Measurements from ENCODE around the gene SHC2.
A peak's percentile ranks its signal among the peaks of the same experiment; 100 is the strongest.
"Not testable (repeated sequence)": the region's sequence is repeated elsewhere in the genome, so short reads cannot be mapped to it uniquely, and the experiment has no call there.

The SHC2 gene

GRCh38 chr19:389255-389934 is 71.4 kb downstream of the SHC2 start:
- DNase-seq (ENCODE audit: low spot score), result no peak

- no peak for DNase-seq (ENCODE audit: low spot score)
Measured at GRCh38 chr19:388691-389090, 72.1 kb downstream of the SHC2 start.

- DNase-seq (ENCODE audit: low spot score), result no peak
Measured at GRCh38 chr19:387777-388176, 73.1 kb downstream of the SHC2 start.

- DNase-seq (ENCODE audit: low spot score), result not testable (repeated sequence)
Measured at GRCh38 chr19:386632-387301, 74.1 kb downstream of the SHC2 start.

- not testable (repeated sequence) for DNase-seq (ENCODE audit: low spot score)
Measured at GRCh38 chr19:386189-386588, 74.6 kb downstream of the SHC2 start.

GRCh38 chr19:384799-385169 is 76.0 kb downstream of the SHC2 start:
- DNase-seq (ENCODE audit: low spot score), result no peak

GRCh38 chr19:383922-384798 is 76.7 kb downstream of the SHC2 start:
- peak; percentile 16 for DNase-seq (ENCODE audit: low spot score)

GRCh38 chr19:383040-383439 is 77.8 kb downstream of the SHC2 start:
- DNase-seq (ENCODE audit: low spot score), result no peak

- DNase-seq (ENCODE audit: low spot score), result not testable (repeated sequence)
Measured at GRCh38 chr19:382578-382977, 78.3 kb downstream of the SHC2 start.

- not testable (repeated sequence) for DNase-seq (ENCODE audit: low spot score)
Measured at GRCh38 chr19:381901-382300, 78.9 kb downstream of the SHC2 start.

GRCh38 chr19:380618-381219 is 80.1 kb downstream of the SHC2 start:
- not testable (repeated sequence) for DNase-seq (ENCODE audit: low spot score)

GRCh38 chr19:379796-380195 is 81.0 kb downstream of the SHC2 start:
- no peak for DNase-seq (ENCODE audit: low spot score)

GRCh38 chr19:378706-379105 is 82.1 kb downstream of the SHC2 start:
- no peak for DNase-seq (ENCODE audit: low spot score)

GRCh38 chr19:377801-378581 is 82.8 kb downstream of the SHC2 start:
- no peak for DNase-seq (ENCODE audit: low spot score)

GRCh38 chr19:376111-376470 is 84.7 kb downstream of the SHC2 start:
- no peak for DNase-seq (ENCODE audit: low spot score)

- no peak for DNase-seq (ENCODE audit: low spot score)
Measured at GRCh38 chr19:375395-376110, 85.3 kb downstream of the SHC2 start.

- no peak for DNase-seq (ENCODE audit: low spot score)
Measured at GRCh38 chr19:374886-375235, 86.0 kb downstream of the SHC2 start.

- no peak for DNase-seq (ENCODE audit: low spot score)
Measured at GRCh38 chr19:374183-374885, 86.5 kb downstream of the SHC2 start.

- DNase-seq (ENCODE audit: low spot score), result no peak
Measured at GRCh38 chr19:373391-374182, 87.2 kb downstream of the SHC2 start.

All from globus pallidus (tissue), 1 donor.